GM12878 (cell line): ENCODE measurements around the gene DYNC1I2. TPM values are rescaled to one million over a fixed set of nuclear protein-coding genes. Genes with fewer than 3 reads are reported as not detected.
"Not testable (repeated sequence)": the region's sequence is repeated elsewhere in the genome, so short reads cannot be mapped to it uniquely, and the experiment has no call there.

Source experiments
- ATAC-seq: fragments of 200-7000 bp; cut with Tn5 transposase; 3 replicates; pipeline ENCODE4 v1.9.1; 2020; ENCODE audit warnings: mild to moderate bottlenecking, moderate library complexity
- BruUV-seq: library from RNA; stranded (reverse); fragments of 400-500 nt; replicated peaks from 2 replicates; lab custom pipeline; 2021; lab: Mats Ljungman, UMichigan
- CTCF ChIA-PET: fragments of 300-600 bp; sonication (Branson Sonifier 250); formaldehyde crosslinking; extraction: SDS; loops from one replicate; lab custom pipeline; 2021; ENCODE audit warnings: inconsistent platforms; lab: Yijun Ruan, JAX
- POLR2A ChIA-PET: fragments of 350-600 bp; formaldehyde crosslinking; extraction: SDS; loops from one replicate; lab custom pipeline; 2021; ENCODE audit warnings: inconsistent platforms; lab: Charles Lee
- RAD21 ChIA-PET: fragments of 300-600 bp; sonication (Branson Sonifier 250); formaldehyde crosslinking; loops from one replicate; lab custom pipeline; 2023; ENCODE audit warnings: antibody characterized with exemption; ENCODE audit not compliant: unreplicated experiment; lab: Charles Lee
- SMC1A ChIA-PET: fragments of 300-600 bp; sonication (Branson Sonifier 250); formaldehyde crosslinking; loops from one replicate; lab custom pipeline; 2023; ENCODE audit not compliant: unreplicated experiment, uncharacterized antibody; lab: Charles Lee
- DNase-seq: peaks from one replicate; pipeline ENCODE4 v3.0.0-alpha.2; 2011; ENCODE audit warnings: low read depth, low spot score
- FAIRE-seq: peaks from 3 replicates; lab custom pipeline; 2011; peaks lifted over from hg19 to GRCh38; lab: Jason Lieb, UNC
- H2AFZ ChIP-seq: 2 replicates; pipeline ENCODE4 v1.6.0; 2011; ENCODE audit warnings: low read depth, low read length, control low read depth; ENCODE audit not compliant: control insufficient read depth
- H3K27ac ChIP-seq: 2 replicates; pipeline ENCODE4 v1.5.1; 2011; ENCODE audit warnings: control low read depth; ENCODE audit not compliant: control insufficient read depth, insufficient read depth
- H3K27me3 ChIP-seq, 2 experiments: replicated peaks in 1 of 2; 2 replicates each; pipeline versions ENCODE4 v1.6.0 to v1.6.1; 2011; ENCODE audit warnings: low read length in 1 of 2; ENCODE audit not compliant: control insufficient read depth in 2 of 2, insufficient read depth in 2 of 2
- H3K36me3 ChIP-seq, 2 experiments: 2 replicates each; pipeline ENCODE4 v1.5.1; 2011; ENCODE audit warnings: low read length in 1 of 2; ENCODE audit not compliant: control insufficient read depth in 2 of 2, insufficient read depth in 2 of 2
- H3K4me1 ChIP-seq: 2 replicates; pipeline ENCODE4 v1.6.1; 2011; ENCODE audit warnings: mild to moderate bottlenecking, low read length, moderate library complexity, mixed read lengths; ENCODE audit not compliant: control insufficient read depth, insufficient read depth
- H3K4me2 ChIP-seq: 2 replicates; pipeline ENCODE4 v1.6.0; 2011; ENCODE audit warnings: control low read depth; ENCODE audit not compliant: control insufficient read depth, insufficient read depth
- H3K4me3 ChIP-seq: fragments of 200-600 bp; sonication (generic); 2 replicates; pipeline ENCODE4 v1.5.1; 2016
- H3K79me2 ChIP-seq: 2 replicates; pipeline ENCODE4 v1.6.0; 2011; ENCODE audit warnings: low read length; ENCODE audit not compliant: control insufficient read depth, insufficient read depth
- H3K9ac ChIP-seq: 2 replicates; pipeline ENCODE4 v1.8.0; 2011; ENCODE audit warnings: low read length, control low read depth, mixed read lengths; ENCODE audit not compliant: control insufficient read depth, insufficient read depth
- H3K9me3 ChIP-seq: replicated peaks from 3 replicates; pipeline ENCODE4 v1.5.1; 2011; ENCODE audit warnings: mild to moderate bottlenecking, low read length; ENCODE audit not compliant: control insufficient read depth, insufficient read depth
- H4K20me1 ChIP-seq: 2 replicates; pipeline ENCODE4 v1.6.0; 2011; ENCODE audit not compliant: control insufficient read depth, insufficient read depth
- CBFB ChIP-seq: IDR thresholded peaks from 2 replicates; pipeline ENCODE4 v1.6.1; 2016; ENCODE audit warnings: antibody characterized with exemption, low read depth
- CHD4 ChIP-seq: fragments of 200-600 bp; sonication (generic); IDR thresholded peaks from 2 replicates; pipeline ENCODE4 v1.6.1; 2016; ENCODE audit warnings: mild to moderate bottlenecking
- CTCF ChIP-seq, 3 experiments: IDR thresholded peaks in 2 of 3; conservative IDR thresholded peaks in 1 of 3; 2 replicates each; pipeline ENCODE4 v1.5.1; 2011; ENCODE audit warnings: low read depth in 3 of 3, low read length in 3 of 3, mild to moderate bottlenecking in 3 of 3, control low read depth in 2 of 3, moderate library complexity in 2 of 3, inconsistent platforms in 1 of 3, mixed read lengths in 1 of 3; ENCODE audit not compliant: control insufficient read depth in 2 of 3, insufficient read depth in 1 of 3; ENCODE audit errors: extremely low read depth in 1 of 3
- E2F8 ChIP-seq: fragments of 450-650 bp; IDR thresholded peaks from 2 replicates; pipeline ENCODE4 v1.6.1; 2018; ENCODE audit warnings: mild to moderate bottlenecking, low read depth, moderate library complexity; ENCODE audit not compliant: partially characterized antibody
- FOXK2 ChIP-seq: fragments of 450-650 bp; IDR thresholded peaks from 2 replicates; pipeline ENCODE4 v1.6.1; 2017; ENCODE audit warnings: mild to moderate bottlenecking, moderate library complexity
- FOXM1 ChIP-seq: IDR thresholded peaks from 2 replicates; pipeline ENCODE4 v1.6.1; 2012; ENCODE audit warnings: low read depth, mild to moderate bottlenecking, inconsistent platforms, low read length, moderate library complexity
- IRF4 ChIP-seq: IDR thresholded peaks from 2 replicates; pipeline ENCODE4 v1.6.1; 2011; ENCODE audit warnings: low read depth, low read length
- PAX5 ChIP-seq: IDR thresholded peaks from 2 replicates; pipeline ENCODE4 v1.6.1; 2011; ENCODE audit warnings: low read depth, low read length, borderline replicate concordance
- PKNOX1 ChIP-seq: fragments of 450-650 bp; IDR thresholded peaks from 2 replicates; pipeline ENCODE4 v1.6.1; 2016; ENCODE audit warnings: mild to moderate bottlenecking
- SMC3 ChIP-seq: IDR thresholded peaks from 2 replicates; pipeline ENCODE4 v1.6.1; 2011; ENCODE audit warnings: low read length, improper control_type of control experiment, borderline replicate concordance
- TBL1XR1 ChIP-seq: IDR thresholded peaks from 2 replicates; pipeline ENCODE4 v1.6.1; 2012; ENCODE audit warnings: low read depth, low read length, improper control_type of control experiment
- WGBS: methylation state at CpG from one replicate; pipeline ENCODE4 v1.1.6; 2016; ENCODE audit warnings: low lambda C conversion rate; ENCODE audit not compliant: insufficient replicate concordance, insufficient coverage; ENCODE audit errors: missing lambda C conversion rate; 5-methylcytosine and 5-hydroxymethylcytosine counted together
- in situ Hi-C: fragments of 300-500 bp; cut with MboI; formaldehyde crosslinking; loops from 9 replicates; pipeline ENCODE4 v1.14.3; 2018; ENCODE audit warnings: mixed read lengths
- intact Hi-C: fragments of 100-400 bp; cut with micrococcal nuclease; formaldehyde crosslinking; loops from one replicate; pipeline ENCODE4 v1.14.2; 2022; ENCODE audit not compliant: unreplicated experiment
- polyA plus RNA-seq, 11 experiments: library from polyadenylated mRNA; depleted of rRNA in 4 of 11; unstranded in 6 of 11; stranded (reverse) in 5 of 11; fragments of >200 nt; fragmentation: Nextera tagmentation in 4 of 11; fragmentation: Illumina TruSeq in 1 of 11; extraction: Ambion mirVana in 4 of 11; extraction: Trizol in 1 of 11; gene quantifications; 1 replicate in 1 of 11; 2 replicates in 10 of 11; pipeline versions ENCODE4 v1.2.1 to v1.2.3, GENCODE V29; 2011 to 2016; ENCODE audit warnings: inconsistent platforms in 2 of 11, missing spikeins in 2 of 11, low read depth in 1 of 11
- total RNA-seq, 4 experiments: library from RNA; depleted of rRNA in 3 of 4; stranded (reverse); fragments of >200 nt in 3 of 4; fragmentation: Illumina TruSeq in 1 of 4; extraction: Trizol in 1 of 4; gene quantifications; 2 replicates each; pipeline versions ENCODE4 v1.2.1 to v1.2.3, GENCODE V29; 2013 to 2021

Gene DYNC1I2
- total and polyA plus RNA-seq, 10 of the 15 experiments (the other 5 are each of a cell fraction or from before 2014, with no cell fraction given) = 39.9 to 113 (median 53.5) TPM

- DNase-seq (no peak), FAIRE-seq (no peak), ATAC-seq (no peak)
- no peaks in the 10 kb centered on the region for H3K79me2 ChIP-seq
- no peak overlapping the region for H3K4me2 ChIP-seq
- no peak overlapping the region for H2AFZ ChIP-seq
- intact Hi-C loops (no loop called here), in situ Hi-C loops (no loop called here)
- H4K20me1 ChIP-seq = no peaks in the 10 kb centered on the region
- H3K4me3 ChIP-seq = no peak overlapping the region
- H3K9ac ChIP-seq = no peak overlapping the region
- POLR2A ChIA-PET = no interaction called here
- H3K9me3 ChIP-seq = no peaks in the 10 kb centered on the region
- H3K36me3 ChIP-seq = no peaks in the 10 kb centered on the region
- no peaks in the 10 kb centered on the region for H3K4me1 ChIP-seq
- CTCF ChIA-PET = interaction anchor here (1.2 kb wide), 1 partner anchor 9 kb away, joined by 4 read pairs; no protein-coding TSS in a partner anchor
- BruUV-seq = no TSS peak
- no peak overlapping the region for H3K27ac ChIP-seq
- TF ChIP-seq FOXM1 (no peak), CTCF (IDR thresholded peaks at IDR 0.05 in 2 of 3, conservative IDR thresholded peaks at IDR 0.05 in 1 of 3; ENCODE audit: control insufficient read depth in 2 of 3, extremely low read depth in 1 of 3, insufficient read depth in 1 of 3, low read depth in 3 of 3, low read length in 3 of 3) (no peak), SMC3 (no peak), IRF4 (no peak), FOXK2 (no peak), PKNOX1 (no peak), TBL1XR1 (no peak), PAX5 (no peak), CHD4 (no peak), CBFB (no peak), E2F8 (no peak)
- WGBS = 96% methylated on average over 5 of the region's 5 CpGs
- RAD21 ChIA-PET = no interaction called here
- SMC1A ChIA-PET = interaction anchor here (1.0 kb wide), 1 partner anchor 92 kb away, joined by 3 read pairs; no protein-coding TSS in a partner anchor
- no peaks in the 10 kb centered on the region for H3K27me3 ChIP-seq
Observed at GRCh38 chr2:171772373-171772772, 85.1 kb downstream of the DYNC1I2 start.

- H4K20me1 ChIP-seq, H2AFZ ChIP-seq, CTCF ChIA-PET, DNase-seq, POLR2A ChIA-PET, intact Hi-C loops, FAIRE-seq, in situ Hi-C loops, BruUV-seq, ATAC-seq, H3K4me1 ChIP-seq, H3K4me2 ChIP-seq, H3K27ac ChIP-seq, H3K9me3 ChIP-seq, H3K9ac ChIP-seq, H3K27me3 ChIP-seq, H3K36me3 ChIP-seq, RAD21 ChIA-PET, H3K79me2 ChIP-seq, SMC1A ChIA-PET, H3K4me3 ChIP-seq: not testable (repeated sequence)
- 98% methylated on average over 9 of the region's 35 CpGs for WGBS
Observed at GRCh38 chr2:171774581-171774980, 87.3 kb downstream of the DYNC1I2 start.
